ENCODE data around the gene RBBP8. TPM values are rescaled to one million over a fixed set of nuclear protein-coding genes. Genes with fewer than 3 reads are reported as not detected.

The RBBP8 gene
- total and polyA plus RNA-seq, 2 donors (not counting 3 experiments of a cell fraction or from before 2014, with no cell fraction given): 3.0 to 13.5 TPM

- Histone ChIP-seq H2AFZ (ENCODE audit: low read depth, low read length) (no peak overlapping the region), H3K36me3 (ENCODE audit: control insufficient read depth in 2 of 2, extremely low read depth in 1 of 2, insufficient read depth in 2 of 2, low read length in 2 of 2) (no peaks in the 10 kb centered on the region), H3K79me2 (ENCODE audit: control insufficient read depth, insufficient read depth, low read length) (no peaks in the 10 kb centered on the region), H3K4me2 (ENCODE audit: insufficient read depth, low read length) (no peak overlapping the region), H3K9ac (replicated peaks; ENCODE audit: extremely low read depth, insufficient read depth, low read length) (no peak overlapping the region), H3K27ac (ENCODE audit: insufficient read depth, low read depth, low read length) (no peak overlapping the region), H3K4me1 (ENCODE audit: control insufficient read depth, extremely low read depth, insufficient read depth, low read length) (no peaks in the 10 kb centered on the region), H3K9me3 (replicated peaks; ENCODE audit: control insufficient read depth, insufficient read depth, low read length) (no peaks in the 10 kb centered on the region), H3K9me1 (replicated peaks; ENCODE audit: control insufficient read depth, extremely low read depth, insufficient read depth, low read length) (no peaks in the 10 kb centered on the region), H3K4me3 (replicated peaks in 1 of 3; ENCODE audit: insufficient read depth in 1 of 3, low read depth in 1 of 3, low read length in 3 of 3) (no peak overlapping the region), H3K27me3 (ENCODE audit: control insufficient read depth in 2 of 2, insufficient read depth in 2 of 2, low read length in 2 of 2) (no peaks in the 10 kb centered on the region), H4K20me1 (replicated peaks; ENCODE audit: control insufficient read depth, extremely low read depth, insufficient read depth, low read length) (no peaks in the 10 kb centered on the region)
- FAIRE-seq (no peak), DNase-seq (ENCODE audit: low read depth, low spot score) (no peak)
- ChIA-PET POLR2A (interaction anchor here (0.9 kb wide), 1 partner anchor 8 kb away, joined by 3 read pairs; no protein-coding TSS in a partner anchor), CTCF (interaction anchor here (0.7 to 1.8 kb wide), 3 partner anchors 11 to 37 kb away, joined by 3 to 8 read pairs (median 3); no protein-coding TSS in a partner anchor)
- dilution Hi-C loops (cut with MboI; ENCODE audit: extremely low pct_ligation_motif_present, low sequenced_read_pairs): no loop called here
- BruUV-seq (replicated peaks): no TSS peak
- no peak for TF ChIP-seq MYC (IDR thresholded peaks at IDR 0.05; ENCODE audit: low read depth, low read length)
- no peak for TF ChIP-seq MAX (IDR thresholded peaks at IDR 0.05; ENCODE audit: insufficient read depth, insufficient read length)
- intact Hi-C loops (cut with micrococcal nuclease): no loop called here
These were observed 87.6 kb downstream of the RBBP8 start for GRCh38 chr18:23020555-23021294.

- H3K9me1 ChIP-seq (replicated peaks; ENCODE audit: control insufficient read depth, extremely low read depth, insufficient read depth, low read length): no peaks in the 10 kb centered on the region
- TF ChIP-seq CTCF (IDR thresholded peaks at IDR 0.05; ENCODE audit: extremely low read depth in 1 of 2, insufficient read depth in 1 of 2, low read depth in 1 of 2, low read length in 2 of 2) (no peak), EZH2 (IDR thresholded peaks at IDR 0.05; ENCODE audit: borderline replicate concordance, low read depth, low read length, severe bottlenecking) (no peak), POLR2A (IDR thresholded peaks at IDR 0.05; ENCODE audit: low read depth, low read length) (no peak), GATA2 (IDR thresholded peaks at IDR 0.05; ENCODE audit: insufficient read depth, insufficient read length, low read depth, low read length) (no peak), JUN (IDR thresholded peaks at IDR 0.05; ENCODE audit: borderline replicate concordance, insufficient read depth, insufficient read length, low read depth) (no peak), POLR2AphosphoS5 (IDR thresholded peaks at IDR 0.05; ENCODE audit: insufficient read depth, low read depth, low read length) (no peak), MYC (IDR thresholded peaks at IDR 0.05; ENCODE audit: low read depth, low read length) (no peak), MAX (IDR thresholded peaks at IDR 0.05; ENCODE audit: insufficient read depth, insufficient read length) (no peak), FOS (IDR thresholded peaks at IDR 0.05; ENCODE audit: borderline replicate concordance, insufficient read depth, low read length) (no peak)
- intact Hi-C loops (cut with micrococcal nuclease) (no loop called here), dilution Hi-C loops (cut with MboI; ENCODE audit: extremely low pct_ligation_motif_present, low sequenced_read_pairs) (no loop called here)
- no peak overlapping the region for H3K27ac ChIP-seq (ENCODE audit: insufficient read depth, low read depth, low read length)
- H3K9me3 ChIP-seq (replicated peaks; ENCODE audit: control insufficient read depth, insufficient read depth, low read length): no peaks in the 10 kb centered on the region
- H3K4me2 ChIP-seq (ENCODE audit: insufficient read depth, low read length): no peak overlapping the region
- CTCF ChIA-PET: interaction anchor here (0.6 to 1.8 kb wide), 3 partner anchors 10 to 390 kb away, joined by 3 to 8 read pairs (median 4); no protein-coding TSS in a partner anchor
- H3K27me3 ChIP-seq (ENCODE audit: control insufficient read depth in 2 of 2, insufficient read depth in 2 of 2, low read length in 2 of 2): no peaks in the 10 kb centered on the region
- no peaks in the 10 kb centered on the region for H4K20me1 ChIP-seq (replicated peaks; ENCODE audit: control insufficient read depth, extremely low read depth, insufficient read depth, low read length)
- DNase-seq (ENCODE audit: low read depth, low spot score) (no peak), FAIRE-seq (no peak)
- H3K79me2 ChIP-seq (ENCODE audit: control insufficient read depth, insufficient read depth, low read length): no peaks in the 10 kb centered on the region
- no peak overlapping the region for H3K4me3 ChIP-seq (replicated peaks in 1 of 3; ENCODE audit: insufficient read depth in 1 of 3, low read depth in 1 of 3, low read length in 3 of 3)
- H3K9ac ChIP-seq (replicated peaks; ENCODE audit: extremely low read depth, insufficient read depth, low read length): no peak overlapping the region
- no peaks in the 10 kb centered on the region for H3K4me1 ChIP-seq (ENCODE audit: control insufficient read depth, extremely low read depth, insufficient read depth, low read length)
- POLR2A ChIA-PET: interaction anchor here (0.9 kb wide), 1 partner anchor 9 kb away, joined by 3 read pairs; no protein-coding TSS in a partner anchor
- BruUV-seq (replicated peaks): no TSS peak
- no peak overlapping the region for H2AFZ ChIP-seq (ENCODE audit: low read depth, low read length)
- H3K36me3 ChIP-seq (ENCODE audit: control insufficient read depth in 2 of 2, extremely low read depth in 1 of 2, insufficient read depth in 2 of 2, low read length in 2 of 2): no peaks in the 10 kb centered on the region
These were observed 88.5 kb downstream of the RBBP8 start for GRCh38 chr18:23021623-23022022.
